IPS-18a (cell line): ENCODE measurements around the gene DND1.
"Not testable (repeated sequence)": the region's sequence is repeated elsewhere in the genome, so short reads cannot be mapped to it uniquely, and the experiment has no call there.

ENCODE experiments used
- H3K27ac ChIP-seq: one replicate; pipeline ENCODE4 v1.5.1; 2013; ENCODE audit warnings: low read length
- H3K27me3 ChIP-seq: one replicate; pipeline ENCODE4 v1.6.1; 2013; ENCODE audit warnings: mild to moderate bottlenecking, low read length; ENCODE audit not compliant: control insufficient read depth, insufficient read depth
- H3K36me3 ChIP-seq: one replicate; pipeline ENCODE4 v1.6.1; 2013; ENCODE audit warnings: low read depth, low read length; ENCODE audit not compliant: control insufficient read depth
- H3K4me1 ChIP-seq: one replicate; pipeline ENCODE4 v1.6.1; 2013; ENCODE audit warnings: low read depth, low read length; ENCODE audit not compliant: control insufficient read depth
- H3K4me3 ChIP-seq: one replicate; pipeline ENCODE4 v1.5.1; 2013; ENCODE audit warnings: low read length
- H3K9ac ChIP-seq: one replicate; pipeline ENCODE4 v1.6.1; 2013; ENCODE audit warnings: mild to moderate bottlenecking, low read length, moderate library complexity
- H3K9me3 ChIP-seq: one replicate; pipeline ENCODE4 v1.6.1; 2013; ENCODE audit warnings: low read depth, low read length; ENCODE audit not compliant: control insufficient read depth

Gene DND1

GRCh38 chr5:140664359-140665119 lies 8.8 kb downstream of the DND1 start, which contains the start of gene WDR55:
TSS of gene WDR55 (plus strand) at chr5:140664904. CDS start at chr5:140664913, 9 bp downstream.
- Histone ChIP-seq H3K27ac (no peak within 1 kb of the TSS), H3K36me3 (peaks cover 53% of the 10 kb centered on the region), H3K4me3 (peak within 1 kb of the TSS; percentile 91), H3K27me3 (no peaks in the 10 kb centered on the region), H3K9ac (peak within 1 kb of the TSS; percentile 61), H3K4me1 (no peaks in the 10 kb centered on the region), H3K9me3 (no peaks in the 10 kb centered on the region)

GRCh38 chr5:140664030-140664358 lies 9.4 kb downstream of the DND1 start:
- Histone ChIP-seq H3K27me3 (no peaks in the 10 kb centered on the region), H3K36me3 (peaks cover 53% of the 10 kb centered on the region), H3K9ac (peak overlapping the region; percentile 61), H3K27ac (no peak overlapping the region), H3K4me3 (peak overlapping the region; percentile 91), H3K9me3 (no peaks in the 10 kb centered on the region), H3K4me1 (no peaks in the 10 kb centered on the region)

- H3K4me3 ChIP-seq = not testable (repeated sequence)
These were observed 13.0 kb downstream of the DND1 start for GRCh38 chr5:140660371-140660770.

GRCh38 chr5:140658870-140659269 lies 14.5 kb downstream of the DND1 start:
- peaks cover 83% of the 10 kb centered on the region for H3K36me3 ChIP-seq
- H3K9ac ChIP-seq = no peak overlapping the region
- no peaks in the 10 kb centered on the region for H3K27me3 ChIP-seq
- H3K27ac ChIP-seq = no peak overlapping the region
- H3K4me3 ChIP-seq = no peak overlapping the region
- H3K4me1 ChIP-seq = no peaks in the 10 kb centered on the region
- no peaks in the 10 kb centered on the region for H3K9me3 ChIP-seq

More at GRCh38 chr5:140660371-140660770, 13.0 kb downstream of the DND1 start:
- H3K9me3 ChIP-seq, H3K27me3 ChIP-seq, H3K4me1 ChIP-seq, H3K9ac ChIP-seq, H3K27ac ChIP-seq: not testable (repeated sequence)
- H3K36me3 ChIP-seq = peaks cover 68% of the 10 kb centered on the region

GRCh38 chr5:140647042-140647419 lies 26.3 kb downstream of the DND1 start:
- Histone ChIP-seq H3K4me1 (no peaks in the 10 kb centered on the region), H3K27me3 (no peaks in the 10 kb centered on the region), H3K36me3 (peaks cover 53% of the 10 kb centered on the region), H3K9me3 (no peaks in the 10 kb centered on the region), H3K4me3 (peak overlapping the region; percentile 94), H3K27ac (no peak overlapping the region), H3K9ac (peak overlapping the region; percentile 81)

- no peak overlapping the region for H3K27ac ChIP-seq
- no peak overlapping the region for H3K9ac ChIP-seq
- peaks cover 3% of the 10 kb centered on the region for H3K4me1 ChIP-seq
- H3K4me3 ChIP-seq = no peak overlapping the region
- H3K27me3 ChIP-seq = no peaks in the 10 kb centered on the region
- no peaks in the 10 kb centered on the region for H3K9me3 ChIP-seq
- peaks cover 41% of the 10 kb centered on the region for H3K36me3 ChIP-seq
These were observed 30.7 kb downstream of the DND1 start for GRCh38 chr5:140642718-140643117.

- Histone ChIP-seq H3K36me3 (peaks cover 41% of the 10 kb centered on the region), H3K4me3 (no peak overlapping the region)
These were observed 31.7 kb downstream of the DND1 start for GRCh38 chr5:140641716-140642115.

GRCh38 chr5:140639148-140639981 lies 34.0 kb downstream of the DND1 start, which contains the start of gene TMCO6:
TSS of gene TMCO6 (plus strand) at chr5:140639451. CDS start at chr5:140639528, 77 bp downstream.
- Histone ChIP-seq H3K9ac (peak within 1 kb of the TSS; percentile 71), H3K27ac (no peak within 1 kb of the TSS), H3K4me1 (peaks cover 3% of the 10 kb centered on the region), H3K4me3 (peak within 1 kb of the TSS; percentile 81), H3K9me3 (no peaks in the 10 kb centered on the region), H3K27me3 (no peaks in the 10 kb centered on the region), H3K36me3 (peaks cover 26% of the 10 kb centered on the region)

More at GRCh38 chr5:140641716-140642115, 31.7 kb downstream of the DND1 start:
- H3K27me3 ChIP-seq = no peaks in the 10 kb centered on the region
- peaks cover 3% of the 10 kb centered on the region for H3K4me1 ChIP-seq
- no peak overlapping the region for H3K27ac ChIP-seq
- H3K9me3 ChIP-seq = no peaks in the 10 kb centered on the region
- no peak overlapping the region for H3K9ac ChIP-seq

- not testable (repeated sequence) for H3K9ac ChIP-seq, H3K27me3 ChIP-seq, H3K9me3 ChIP-seq, H3K4me1 ChIP-seq, H3K27ac ChIP-seq
- H3K36me3 ChIP-seq = peaks cover 21% of the 10 kb centered on the region
- peak overlapping the region; percentile 81 for H3K4me3 ChIP-seq
These were observed 34.6 kb downstream of the DND1 start for GRCh38 chr5:140638898-140639147.

- Histone ChIP-seq H3K4me1 (peaks cover 3% of the 10 kb centered on the region), H3K9ac (no peak overlapping the region), H3K36me3 (peaks cover 10% of the 10 kb centered on the region), H3K27me3 (peaks cover 17% of the 10 kb centered on the region), H3K27ac (no peak overlapping the region), H3K4me3 (no peak overlapping the region), H3K9me3 (no peaks in the 10 kb centered on the region)
These were observed 35.8 kb downstream of the DND1 start for GRCh38 chr5:140637371-140638100.
